Globus pallidus (tissue), 1 donor: ENCODE measurements around the gene GGCX.
"Not testable (repeated sequence)": the region's sequence is repeated elsewhere in the genome, so short reads cannot be mapped to it uniquely, and the experiment has no call there.

ENCODE experiments used
- DNase-seq: peaks from one replicate; pipeline ENCODE4 v3.0.0-alpha.2; 2015; ENCODE audit warnings: low spot score

GGCX gene

DNA sequence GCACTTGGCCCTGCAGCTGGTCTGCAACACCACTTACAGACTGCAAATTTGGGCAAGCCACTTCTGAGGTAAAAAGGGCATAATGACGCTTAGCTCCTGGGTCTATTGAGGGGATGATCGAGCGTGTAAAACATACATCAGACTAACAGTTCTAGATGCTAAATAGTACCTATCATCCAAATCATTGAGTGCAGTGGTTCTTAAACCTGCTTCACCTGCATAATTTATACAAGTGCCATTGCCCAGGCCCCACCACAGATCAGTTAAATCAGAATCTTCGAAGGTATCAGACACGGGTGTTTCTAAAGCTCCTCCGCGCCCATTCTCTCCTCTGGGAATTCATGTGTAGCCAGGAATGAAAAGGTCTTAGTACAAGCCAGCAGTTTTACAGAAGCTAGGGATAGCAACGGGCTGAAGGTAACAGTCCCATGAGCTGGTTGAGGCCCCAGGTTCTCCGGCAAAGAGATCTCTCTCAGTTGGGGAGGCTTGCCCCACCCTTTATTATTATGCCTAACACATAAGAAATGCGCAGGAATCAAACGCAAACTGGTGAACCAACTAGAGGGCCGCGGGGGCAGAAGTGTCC, 33.5 kb upstream of the GGCX start:
- no peak for DNase-seq

GRCh38 chr2:85593023-85593422, 31.7 kb upstream of the GGCX start:
- DNase-seq, result no peak

GRCh38 chr2:85592299-85592698, 31.0 kb upstream of the GGCX start:
- not testable (repeated sequence) for DNase-seq

GRCh38 chr2:85591563-85591962, 30.3 kb upstream of the GGCX start:
- no peak for DNase-seq

DNA sequence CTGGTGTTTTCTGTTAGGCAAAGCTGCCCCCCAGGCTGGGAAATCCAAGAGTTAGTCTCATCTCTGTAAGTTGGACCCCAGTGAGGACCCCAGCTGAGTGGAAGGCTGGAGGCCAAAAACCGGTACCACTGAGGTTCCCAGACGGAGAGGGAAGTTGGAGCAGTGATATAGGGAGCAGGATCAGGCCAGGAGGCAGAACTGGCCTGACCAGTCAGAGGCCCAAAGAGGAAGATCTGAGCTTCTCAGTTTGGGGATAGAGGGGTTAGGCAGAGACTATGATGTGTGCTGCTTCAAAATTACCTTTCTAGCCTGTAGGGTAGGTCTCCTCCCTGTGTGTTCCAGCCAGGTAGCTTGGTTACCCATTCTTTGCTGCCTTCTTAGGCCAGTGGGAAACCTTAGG, 29.7 kb upstream of the GGCX start:
- DNase-seq, result no peak

GRCh38 chr2:85589982-85590791, 28.9 kb upstream of the GGCX start:
- no peak for DNase-seq

DNA sequence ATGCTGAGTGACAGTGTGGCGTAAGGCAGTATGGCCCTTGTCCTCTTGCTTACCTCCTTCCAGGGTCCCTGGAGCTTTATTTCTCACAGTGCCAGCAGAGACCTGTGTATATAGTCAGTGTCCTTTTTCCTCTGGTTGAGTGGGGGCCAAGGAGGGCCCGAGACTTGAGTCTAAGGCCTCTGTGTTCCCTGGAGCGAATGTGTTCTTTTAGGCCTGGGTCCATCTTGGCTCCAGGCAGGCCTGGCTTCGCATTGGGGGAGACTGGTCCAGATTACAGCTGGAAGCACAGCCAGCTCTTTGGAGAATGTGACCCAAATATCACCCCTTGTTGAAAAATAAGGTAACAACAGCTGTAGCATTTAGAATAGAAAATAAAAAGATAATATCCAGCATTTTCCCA, 27.9 kb upstream of the GGCX start:
- DNase-seq, result no peak

GRCh38 chr2:85588645-85589044, 27.4 kb upstream of the GGCX start:
- DNase-seq, result no peak

GRCh38 chr2:85588236-85588635, 26.9 kb upstream of the GGCX start:
- no peak for DNase-seq

DNA sequence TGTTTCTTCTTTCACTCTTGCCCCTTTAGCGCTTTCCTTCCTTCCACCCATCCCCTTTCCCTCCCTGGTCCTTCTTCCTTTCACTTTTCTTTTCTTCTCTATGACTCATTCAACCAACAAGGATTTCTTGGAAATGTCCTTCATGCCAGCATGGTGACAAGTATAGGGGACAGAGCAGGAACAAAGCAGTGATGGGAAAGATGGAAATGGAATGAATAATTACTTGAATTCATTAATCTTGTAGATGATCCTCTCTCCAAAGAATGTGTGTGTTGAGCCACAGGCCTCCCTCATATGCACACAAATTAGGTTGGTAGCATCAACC, 24.4 kb upstream of the GGCX start:
- no peak for DNase-seq

GRCh38 chr2:85584857-85585780, 23.8 kb upstream of the GGCX start:
- DNase-seq, result no peak

GRCh38 chr2:85584354-85584856, 23.1 kb upstream of the GGCX start, which contains the start of gene VAMP5:
Gene VAMP5 (plus strand): TSS chr2:85584431. CDS start chr2:85584491, 60 bp downstream.
- no peak for DNase-seq

DNA sequence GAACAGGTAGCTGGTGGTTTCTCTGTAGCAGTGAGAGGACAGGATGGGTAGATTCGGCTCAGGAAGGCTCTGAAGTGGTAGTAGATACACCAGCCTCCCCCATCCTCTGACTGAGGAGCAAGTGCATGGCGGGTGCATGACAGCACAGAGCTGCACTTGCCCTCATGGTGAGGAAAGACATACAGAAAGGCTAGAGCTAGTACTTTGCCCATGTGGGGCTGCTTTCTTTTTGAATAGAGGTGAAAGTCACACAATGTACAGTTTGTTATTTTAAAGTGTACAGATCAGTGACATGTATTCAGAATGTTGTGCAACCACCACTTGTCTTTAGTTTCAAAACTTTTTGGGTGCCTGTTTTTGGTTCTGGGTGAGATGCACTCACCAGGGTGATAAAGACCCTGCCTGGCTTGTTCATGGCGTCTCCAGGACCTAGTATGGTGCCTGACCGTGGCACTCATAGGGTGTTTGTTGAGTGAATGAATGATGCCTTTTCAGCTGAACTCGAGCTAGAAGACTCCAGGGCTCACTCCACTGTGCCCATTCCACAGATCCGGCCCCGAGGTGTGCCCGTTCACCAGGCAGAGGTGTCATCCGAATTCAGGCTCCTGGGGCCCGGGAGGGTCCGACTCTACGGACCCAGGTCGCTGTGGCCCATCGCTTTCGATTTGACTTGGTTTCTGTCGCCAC, 22.5 kb upstream of the GGCX start:
- no peak for DNase-seq

DNA sequence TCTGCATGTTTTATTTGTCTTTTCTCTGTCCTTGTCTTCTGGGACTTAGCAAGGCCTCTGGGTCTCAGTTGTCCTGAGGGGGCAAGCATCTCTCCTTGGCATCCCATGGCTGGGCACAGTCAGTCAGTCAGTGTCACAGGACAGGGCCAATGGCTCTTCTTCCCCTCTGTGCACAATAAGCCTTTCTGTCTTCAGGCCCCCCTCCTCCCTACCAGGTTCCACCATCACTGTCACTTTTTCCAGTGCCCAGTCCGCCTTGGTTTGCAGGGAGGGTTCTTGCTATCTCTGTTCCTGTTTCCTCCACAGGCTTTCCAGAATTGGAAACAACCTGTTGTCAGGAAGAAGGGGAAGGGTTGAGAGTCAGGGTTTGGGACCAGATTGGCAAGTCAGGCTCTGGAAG, 21.2 kb upstream of the GGCX start:
- peak; percentile 79 for DNase-seq

GRCh38 chr2:85580206-85580605, 18.9 kb upstream of the GGCX start:
- DNase-seq, result no peak

- DNase-seq, result no peak
Observed at GRCh38 chr2:85579266-85579935, 18.1 kb upstream of the GGCX start.

- no peak for DNase-seq
Observed at GRCh38 chr2:85578243-85579180, 17.2 kb upstream of the GGCX start.

DNA sequence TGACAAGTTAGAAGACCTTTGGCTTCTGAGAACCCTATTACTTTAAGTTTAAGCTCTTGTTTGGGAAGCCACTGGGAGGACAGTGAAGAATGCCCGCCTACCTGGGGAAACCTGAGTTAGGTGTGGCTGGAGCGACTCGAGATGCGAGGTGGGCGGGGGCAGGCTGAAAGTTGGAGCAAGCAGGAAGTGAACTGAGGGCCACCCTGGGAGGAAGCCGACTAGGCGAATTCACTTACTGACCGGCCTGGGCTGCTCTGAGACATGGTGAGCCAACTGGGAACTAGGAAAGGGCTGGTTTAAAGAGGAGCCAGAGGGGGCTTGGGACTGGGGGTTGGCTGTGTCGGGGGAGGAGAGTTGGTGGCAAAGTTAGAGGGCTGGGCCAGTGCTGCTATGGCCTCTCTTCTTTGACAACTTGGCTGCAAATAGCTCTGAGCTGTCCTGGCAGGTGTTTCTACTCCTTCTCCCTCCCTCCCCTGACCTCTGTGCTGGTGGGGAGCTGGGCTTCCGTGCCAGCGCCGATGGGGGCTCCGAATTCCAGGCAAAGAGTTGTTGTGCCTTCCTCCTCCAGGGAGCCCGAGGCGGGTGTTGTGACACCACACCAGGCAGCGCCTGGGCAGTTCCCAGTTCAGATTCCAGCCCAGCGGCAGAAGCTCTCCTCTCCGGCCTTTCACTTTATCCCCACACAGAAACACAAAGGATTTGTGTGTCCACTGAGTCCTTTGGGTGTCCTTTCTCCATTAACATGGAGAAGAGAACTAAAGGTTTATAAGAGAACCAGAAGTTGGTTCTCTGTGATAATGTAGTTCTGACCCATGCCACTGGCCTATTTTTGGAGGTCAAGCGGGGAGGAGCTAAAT, 16.3 kb upstream of the GGCX start, which contains the start of gene VAMP8:
VAMP8 (plus strand) TSS at position 201 of the 857 bp plus-strand sequence; CDS start at position 262, 61 bp downstream.
- no peak for DNase-seq

DNA sequence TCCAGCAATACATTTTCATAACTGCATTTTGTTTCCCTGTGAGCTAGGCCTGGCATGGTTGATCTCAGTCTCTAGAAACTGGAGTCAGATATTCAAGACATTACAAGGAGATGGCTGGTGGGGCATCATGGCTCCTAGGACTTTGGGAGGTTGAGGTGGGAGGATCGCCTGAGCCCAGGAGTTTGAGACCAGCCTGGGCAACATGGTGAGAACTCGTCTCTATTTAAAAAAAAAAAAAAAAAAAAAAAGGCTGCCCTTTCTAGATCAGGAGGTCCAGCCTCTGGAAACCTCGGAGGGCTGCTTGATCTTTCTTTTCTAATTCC, 15.7 kb upstream of the GGCX start:
- DNase-seq, result no peak
